ENCODE measurements around the gene ARL6IP5. TPM values are rescaled to one million over a fixed set of nuclear protein-coding genes. Genes with fewer than 3 reads are reported as not detected.

The ARL6IP5 gene
- total and polyA plus RNA-seq, 2 donors from 2014 or later = 94.0 to 138 TPM

DNA sequence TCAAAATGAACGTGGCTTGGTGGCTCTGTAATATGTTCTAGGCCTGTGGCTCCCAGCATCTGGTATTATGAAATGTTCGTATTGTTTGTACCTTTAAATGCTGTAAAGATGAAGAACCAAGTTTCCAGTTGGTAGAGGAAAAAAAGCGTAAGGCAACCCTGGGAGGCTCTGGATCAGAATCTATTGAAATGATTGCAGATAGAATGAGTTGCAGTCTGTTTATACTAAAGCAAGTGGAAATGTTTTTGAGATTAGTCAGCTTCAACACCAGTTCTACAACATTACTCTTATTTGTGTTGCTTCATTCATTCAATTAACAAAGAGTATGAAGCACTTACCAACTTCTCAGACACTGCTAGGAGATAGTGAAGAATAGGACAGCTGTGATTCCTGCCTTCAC, 5.3 kb downstream of the ARL6IP5 start:
- H3K27ac ChIP-seq (ENCODE audit: low read depth in 2 of 2, low read length in 2 of 2) = no peak overlapping the region
- no peaks in the 10 kb centered on the region for H3K27me3 ChIP-seq (ENCODE audit: control insufficient read depth, insufficient read depth, low read length)
- no peak overlapping the region for H3K4me3 ChIP-seq (ENCODE audit: low read length in 3 of 3)
- no peaks in the 10 kb centered on the region for H3K9me3 ChIP-seq (ENCODE audit: control insufficient read depth in 2 of 3, insufficient read depth in 1 of 3, low read length in 3 of 3)
- H3K4me1 ChIP-seq (ENCODE audit: control insufficient read depth in 2 of 3, insufficient read depth in 2 of 3, low read depth in 1 of 3, low read length in 3 of 3) = peaks cover 0 to 31% (median 27%) of the 10 kb centered on the region in 3 donors
- intact Hi-C loops (cut with DNase I) = no loop called here
- H3K36me3 ChIP-seq (ENCODE audit: control insufficient read depth in 2 of 3, insufficient read depth in 3 of 3, low read length in 3 of 3) = no peaks in the 10 kb centered on the region
- FAIRE-seq = no peak
- TF ChIP-seq, protein P1, sequence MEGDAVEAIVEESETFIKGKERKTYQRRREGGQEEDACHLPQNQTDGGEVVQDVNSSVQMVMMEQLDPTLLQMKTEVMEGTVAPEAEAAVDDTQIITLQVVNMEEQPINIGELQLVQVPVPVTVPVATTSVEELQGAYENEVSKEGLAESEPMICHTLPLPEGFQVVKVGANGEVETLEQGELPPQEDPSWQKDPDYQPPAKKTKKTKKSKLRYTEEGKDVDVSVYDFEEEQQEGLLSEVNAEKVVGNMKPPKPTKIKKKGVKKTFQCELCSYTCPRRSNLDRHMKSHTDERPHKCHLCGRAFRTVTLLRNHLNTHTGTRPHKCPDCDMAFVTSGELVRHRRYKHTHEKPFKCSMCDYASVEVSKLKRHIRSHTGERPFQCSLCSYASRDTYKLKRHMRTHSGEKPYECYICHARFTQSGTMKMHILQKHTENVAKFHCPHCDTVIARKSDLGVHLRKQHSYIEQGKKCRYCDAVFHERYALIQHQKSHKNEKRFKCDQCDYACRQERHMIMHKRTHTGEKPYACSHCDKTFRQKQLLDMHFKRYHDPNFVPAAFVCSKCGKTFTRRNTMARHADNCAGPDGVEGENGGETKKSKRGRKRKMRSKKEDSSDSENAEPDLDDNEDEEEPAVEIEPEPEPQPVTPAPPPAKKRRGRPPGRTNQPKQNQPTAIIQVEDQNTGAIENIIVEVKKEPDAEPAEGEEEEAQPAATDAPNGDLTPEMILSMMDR (IDR thresholded peaks at IDR 0.05; ENCODE audit: borderline replicate concordance, extremely low read depth, insufficient read depth) = no peak
- no peak for DNase-seq
- H3K9ac ChIP-seq (ENCODE audit: low read length in 3 of 3) = no peak overlapping the region

DNA sequence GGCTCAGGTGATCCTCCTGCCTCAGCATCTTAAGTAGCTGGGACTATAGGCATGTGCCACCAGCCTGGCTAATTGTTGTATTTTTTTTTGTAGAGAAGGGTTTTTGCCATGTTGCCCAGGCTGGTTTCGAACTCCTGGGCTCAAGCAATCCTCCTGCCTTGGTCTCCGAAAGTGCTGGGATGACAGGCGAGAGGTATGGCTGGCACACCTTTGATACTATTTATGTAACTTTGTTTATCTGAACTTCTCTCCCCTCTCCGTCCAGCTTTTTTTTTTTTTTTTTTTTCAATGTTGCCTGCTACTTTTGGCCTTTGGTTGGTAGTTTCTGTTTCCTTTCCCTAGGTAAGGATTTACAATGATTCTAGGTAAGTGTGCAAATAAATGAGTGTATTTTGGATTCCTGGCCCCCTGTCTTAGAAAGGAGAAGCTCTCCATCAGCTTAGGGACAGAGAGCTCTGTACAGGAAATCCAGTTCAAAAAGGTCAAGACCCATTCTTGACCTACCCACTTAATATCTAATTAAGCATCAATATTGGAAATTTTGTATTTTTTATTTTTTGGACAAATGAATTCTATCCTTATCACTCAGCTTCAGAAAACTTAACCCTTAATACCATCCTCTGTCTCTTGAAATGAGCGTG, 6.8 kb downstream of the ARL6IP5 start:
- intact Hi-C loops (cut with DNase I) = no loop called here
- FAIRE-seq (no peak), DNase-seq (no peak)
- TF ChIP-seq, protein P1 (IDR thresholded peaks at IDR 0.05; ENCODE audit: borderline replicate concordance, extremely low read depth, insufficient read depth) = no peak
- H3K36me3 ChIP-seq (ENCODE audit: control insufficient read depth in 2 of 3, insufficient read depth in 3 of 3, low read length in 3 of 3) = no peaks in the 10 kb centered on the region
- H3K27ac ChIP-seq (ENCODE audit: low read depth in 2 of 2, low read length in 2 of 2) = peak overlapping the region in 1 of 2 donors; percentile 12
- H3K27me3 ChIP-seq (ENCODE audit: control insufficient read depth, insufficient read depth, low read length) = no peaks in the 10 kb centered on the region
- H3K4me3 ChIP-seq (ENCODE audit: low read length in 3 of 3) = no peak overlapping the region
- no peaks in the 10 kb centered on the region for H3K9me3 ChIP-seq (ENCODE audit: control insufficient read depth in 2 of 3, insufficient read depth in 1 of 3, low read length in 3 of 3)
- H3K4me1 ChIP-seq (ENCODE audit: control insufficient read depth in 2 of 3, insufficient read depth in 2 of 3, low read depth in 1 of 3, low read length in 3 of 3) = peaks cover 0 to 32% (median 26%) of the 10 kb centered on the region in 3 donors
- peak overlapping the region in 1 of 3 donors; percentile 19 for H3K9ac ChIP-seq (ENCODE audit: low read length in 3 of 3)

GRCh38 chr3:69092030-69092516, 7.3 kb downstream of the ARL6IP5 start:
- Histone ChIP-seq H3K36me3 (ENCODE audit: control insufficient read depth in 2 of 3, insufficient read depth in 3 of 3, low read length in 3 of 3) (no peaks in the 10 kb centered on the region), H3K4me1 (ENCODE audit: control insufficient read depth in 2 of 3, insufficient read depth in 2 of 3, low read depth in 1 of 3, low read length in 3 of 3) (peaks cover 0 to 32% (median 24%) of the 10 kb centered on the region in 3 donors), H3K9ac (ENCODE audit: low read length in 3 of 3) (peak overlapping the region in 1 of 3 donors; percentile 19), H3K9me3 (ENCODE audit: control insufficient read depth in 2 of 3, insufficient read depth in 1 of 3, low read length in 3 of 3) (no peaks in the 10 kb centered on the region), H3K27me3 (ENCODE audit: control insufficient read depth, insufficient read depth, low read length) (no peaks in the 10 kb centered on the region), H3K4me3 (ENCODE audit: low read length in 3 of 3) (peak overlapping the region in 1 of 3 donors; percentile 8), H3K27ac (ENCODE audit: low read depth in 2 of 2, low read length in 2 of 2) (peak overlapping the region in 1 of 2 donors; percentile 12)
- FAIRE-seq = no peak
- TF ChIP-seq, protein P1 (IDR thresholded peaks at IDR 0.05; ENCODE audit: borderline replicate concordance, extremely low read depth, insufficient read depth) = no peak
- peak in 2 of 5 donors; percentile 40 to 45 for DNase-seq
- intact Hi-C loops (cut with DNase I) = no loop called here

Measured in kidney (tissue), 14 donors.